ENCODE data around the gene STXBP1. TPM values are rescaled to one million over a fixed set of nuclear protein-coding genes. Genes with fewer than 3 reads are reported as not detected.

STXBP1 gene
- total RNA-seq, 6 experiments from 2014 or later: 1.8 to 13.5 (median 4.1) TPM

DNA sequence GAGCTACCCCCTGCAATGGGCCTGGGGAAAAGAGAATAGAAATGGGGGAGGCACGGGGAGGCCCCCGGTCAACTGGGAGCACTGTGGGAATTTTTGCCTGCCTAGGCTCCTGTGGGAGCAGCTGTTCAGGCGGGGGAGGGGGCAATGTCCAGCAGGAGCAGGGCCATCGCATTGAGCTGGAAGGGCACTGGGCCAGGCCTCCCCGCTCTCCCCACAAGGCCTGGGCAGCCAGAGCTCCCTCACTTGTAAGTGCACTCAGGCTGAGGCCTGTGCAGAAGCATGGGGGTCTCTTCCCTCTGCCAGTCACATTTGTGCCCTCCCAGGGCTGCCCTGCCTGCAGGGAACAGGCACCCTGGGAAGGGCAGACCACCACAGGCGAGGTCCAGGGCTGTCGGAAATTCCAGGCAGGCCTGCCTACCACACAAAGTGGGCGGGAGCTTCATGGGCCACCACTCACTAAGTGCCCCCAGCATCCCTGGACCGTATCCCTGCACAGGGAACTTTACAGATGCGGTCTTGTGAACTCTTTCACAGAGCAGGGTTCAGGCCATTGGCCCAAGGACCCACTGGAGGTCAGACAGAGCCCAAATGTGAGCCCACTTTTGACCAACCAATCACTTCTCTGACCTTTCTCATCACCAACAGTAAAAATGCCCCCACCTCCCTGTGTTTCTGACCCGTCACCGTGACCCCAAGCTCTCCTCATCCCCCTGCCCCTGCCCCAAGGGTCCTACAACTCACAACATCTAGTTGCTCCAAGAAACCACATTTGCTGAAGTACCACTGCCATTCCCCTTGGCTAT lies 93.7 kb downstream of the STXBP1 start:
- 96% methylated on average over 2 of the region's 12 CpGs for WGBS (ENCODE audit: insufficient coverage, low coverage, low lambda C conversion rate, missing lambda C conversion rate)
- no peaks in the 10 kb centered on the region for H3K9me3 ChIP-seq
- no peak overlapping the region for H3K4me3 ChIP-seq
- intact Hi-C loops (cut with DNase I): no loop called here
- no peaks in the 10 kb centered on the region for H3K4me1 ChIP-seq
- no peak for TF ChIP-seq POLR2A (IDR thresholded peaks at IDR 0.05)
- TF ChIP-seq CTCF (IDR thresholded peaks at IDR 0.05): no peak
- no peaks in the 10 kb centered on the region for H3K36me3 ChIP-seq
- H3K27ac ChIP-seq: no peak overlapping the region
- DNase-seq: no peak
- no peaks in the 10 kb centered on the region for H3K27me3 ChIP-seq
- ATAC-seq: no peak

DNA sequence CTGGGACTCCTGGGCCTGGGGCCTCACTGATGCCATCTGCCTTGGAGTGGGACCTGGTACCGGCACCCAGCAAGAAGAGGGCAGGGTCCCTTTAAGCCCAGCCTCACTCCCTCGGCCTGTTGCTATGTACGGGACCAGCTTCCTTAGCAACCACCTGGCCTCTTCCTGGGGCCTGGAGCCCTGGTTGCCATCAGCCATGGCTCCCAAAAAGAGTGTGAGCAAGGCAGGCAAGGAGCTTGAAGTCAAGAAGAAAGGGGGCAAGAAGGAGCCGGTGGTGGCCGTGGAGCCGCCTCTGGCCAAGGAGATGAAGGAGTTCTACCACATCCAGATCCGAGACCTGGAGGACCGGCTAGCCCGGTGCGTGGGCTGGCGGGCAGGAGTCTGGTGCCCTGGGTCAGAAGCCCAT lies 94.8 kb downstream of the STXBP1 start, which contains the start of gene CFAP157:
CFAP157 (plus strand) TSS at position 153 of the 406 bp plus-strand sequence; CDS start at position 197, 44 bp downstream.
- Histone ChIP-seq H3K36me3 (no peaks in the 10 kb centered on the region), H3K27ac (no peak within 1 kb of the TSS), H3K4me1 (no peaks in the 10 kb centered on the region), H3K27me3 (no peaks in the 10 kb centered on the region), H3K4me3 (no peak within 1 kb of the TSS), H3K9me3 (no peaks in the 10 kb centered on the region)
- no peak for TF ChIP-seq CTCF (IDR thresholded peaks at IDR 0.05)
- no peak for TF ChIP-seq POLR2A (IDR thresholded peaks at IDR 0.05)
- ATAC-seq (peak in 3 of 4 donors; percentile 52 to 57 (median 57)), DNase-seq (no peak)
- intact Hi-C loops (cut with DNase I): no loop called here
- WGBS (ENCODE audit: insufficient coverage, low coverage, low lambda C conversion rate, missing lambda C conversion rate): 33% methylated on average over 3 of the region's 11 CpGs

DNA sequence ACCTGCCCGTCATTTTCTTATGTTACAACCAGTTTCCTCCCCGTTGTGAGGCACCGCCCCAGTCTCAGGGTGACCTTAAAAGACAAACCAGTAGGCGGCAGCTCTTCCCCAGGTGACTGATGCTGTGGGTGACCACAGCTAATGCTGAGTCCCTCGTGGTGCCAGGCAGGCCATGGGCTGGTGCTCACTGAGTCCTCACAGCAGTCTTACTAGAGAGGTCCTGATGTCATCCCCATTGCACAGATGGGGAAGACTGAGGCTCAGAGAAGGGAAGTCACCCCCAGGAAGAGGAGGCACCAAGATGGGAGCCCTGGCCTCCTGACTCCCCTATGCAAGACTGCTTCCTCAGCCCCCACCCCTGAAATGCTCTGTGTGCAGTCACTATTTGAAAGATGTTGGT lies 95.7 kb downstream of the STXBP1 start:
- no peaks in the 10 kb centered on the region for H3K4me1 ChIP-seq
- H3K4me3 ChIP-seq: no peak overlapping the region
- no peak for TF ChIP-seq POLR2A (IDR thresholded peaks at IDR 0.05)
- H3K9me3 ChIP-seq: no peaks in the 10 kb centered on the region
- intact Hi-C loops (cut with DNase I): no loop called here
- H3K27me3 ChIP-seq: no peaks in the 10 kb centered on the region
- WGBS (ENCODE audit: insufficient coverage, low coverage, low lambda C conversion rate, missing lambda C conversion rate): 44% methylated on average over 5 of the region's 5 CpGs
- no peak overlapping the region for H3K27ac ChIP-seq
- ATAC-seq (no peak), DNase-seq (no peak)
- H3K36me3 ChIP-seq: no peaks in the 10 kb centered on the region

- WGBS (ENCODE audit: insufficient coverage, low coverage, low lambda C conversion rate, missing lambda C conversion rate): 84% methylated on average over 5 of the region's 8 CpGs
- Histone ChIP-seq H3K27ac (no peak overlapping the region), H3K4me1 (no peaks in the 10 kb centered on the region), H3K4me3 (no peak overlapping the region), H3K36me3 (no peaks in the 10 kb centered on the region), H3K9me3 (no peaks in the 10 kb centered on the region), H3K27me3 (no peaks in the 10 kb centered on the region)
- intact Hi-C loops (cut with DNase I): no loop called here
- TF ChIP-seq CTCF (IDR thresholded peaks at IDR 0.05) (no peak), POLR2A (IDR thresholded peaks at IDR 0.05) (no peak)
- no peak for DNase-seq
- no peak for ATAC-seq
These were observed 97.0 kb downstream of the STXBP1 start for GRCh38 chr9:127708952-127709587.

- Histone ChIP-seq H3K9me3 (no peaks in the 10 kb centered on the region), H3K27ac (no peak overlapping the region), H3K36me3 (no peaks in the 10 kb centered on the region), H3K4me1 (no peaks in the 10 kb centered on the region), H3K27me3 (no peaks in the 10 kb centered on the region), H3K4me3 (no peak overlapping the region)
- TF ChIP-seq CTCF (IDR thresholded peaks at IDR 0.05): no peak
- no peak for TF ChIP-seq POLR2A (IDR thresholded peaks at IDR 0.05)
- no peak for DNase-seq
- intact Hi-C loops (cut with DNase I): no loop called here
- WGBS (ENCODE audit: insufficient coverage, low coverage, low lambda C conversion rate, missing lambda C conversion rate): 82% methylated on average over 4 of the region's 10 CpGs
- ATAC-seq: no peak
These were observed 98.2 kb downstream of the STXBP1 start for GRCh38 chr9:127710204-127710783.

Data from right lobe of liver (tissue), 6 donors.